GM21529 (cell line): Measurements from ENCODE around the gene VIPAS39.
A peak's percentile ranks its signal among the peaks of the same experiment; 100 is the strongest.

ENCODE experiments used
- ATAC-seq: cut with Tn5 transposase; IDR thresholded peaks from one replicate; pipeline ENCODE4 v1.9.1; 2021; ENCODE audit not compliant: unreplicated experiment

The VIPAS39 gene

DNA sequence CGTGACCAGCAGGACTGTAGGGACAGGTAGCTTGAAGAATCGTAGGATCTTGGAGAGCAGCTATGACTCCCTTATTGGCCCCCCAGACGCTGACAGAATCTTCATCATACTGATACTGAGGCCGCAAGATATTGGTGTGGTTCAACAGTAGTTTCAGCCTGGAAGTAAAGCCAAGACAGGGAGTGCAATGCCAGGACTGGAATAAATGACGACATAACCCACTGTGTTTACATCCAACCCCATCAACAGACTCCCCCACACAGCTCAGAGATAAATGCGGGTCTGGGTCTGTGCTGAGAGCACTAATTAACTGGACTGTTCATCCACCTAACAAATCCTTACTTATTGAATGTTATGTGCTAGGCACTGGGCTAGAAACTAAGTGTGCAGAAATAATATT lies 50.7 kb downstream of the VIPAS39 start:
- ATAC-seq = no peak

DNA sequence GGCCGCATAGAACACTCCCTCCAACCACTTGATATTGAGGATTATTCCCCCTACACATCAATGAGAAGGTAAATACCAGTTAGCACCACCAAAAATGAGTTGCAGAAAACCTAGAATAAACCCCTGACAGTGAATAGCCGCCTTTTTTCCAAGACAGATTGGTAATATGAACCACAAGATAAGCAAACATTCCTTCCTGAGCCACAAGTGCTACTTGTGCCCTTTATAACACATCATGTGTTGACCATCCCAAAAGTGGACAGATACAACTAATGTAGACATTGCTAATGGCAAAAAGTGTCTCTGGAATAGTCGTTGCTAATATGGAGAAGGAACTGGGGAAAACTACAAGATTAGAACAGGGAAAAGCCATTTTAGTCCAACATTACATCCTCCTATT lies 51.3 kb downstream of the VIPAS39 start:
- ATAC-seq = no peak

DNA sequence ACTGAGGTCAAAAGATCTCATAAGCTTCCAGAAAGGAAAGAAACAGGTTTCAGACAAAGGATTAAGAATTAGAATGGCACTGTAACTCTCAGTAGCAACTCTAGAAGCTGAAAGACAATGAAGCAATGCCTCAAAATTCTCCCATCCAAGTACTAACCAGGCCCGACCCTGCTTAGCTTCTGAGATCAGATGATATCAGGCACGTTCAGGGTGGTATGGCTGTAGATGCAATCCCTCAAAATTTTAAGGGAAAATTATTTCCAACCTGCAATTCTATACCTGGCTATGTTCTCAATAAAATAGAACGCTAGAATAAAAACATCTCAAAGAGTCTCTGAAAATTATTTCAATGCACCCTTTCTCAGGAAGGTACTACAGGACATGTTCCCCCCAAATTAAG lies 53.6 kb downstream of the VIPAS39 start:
- ATAC-seq = no peak

DNA sequence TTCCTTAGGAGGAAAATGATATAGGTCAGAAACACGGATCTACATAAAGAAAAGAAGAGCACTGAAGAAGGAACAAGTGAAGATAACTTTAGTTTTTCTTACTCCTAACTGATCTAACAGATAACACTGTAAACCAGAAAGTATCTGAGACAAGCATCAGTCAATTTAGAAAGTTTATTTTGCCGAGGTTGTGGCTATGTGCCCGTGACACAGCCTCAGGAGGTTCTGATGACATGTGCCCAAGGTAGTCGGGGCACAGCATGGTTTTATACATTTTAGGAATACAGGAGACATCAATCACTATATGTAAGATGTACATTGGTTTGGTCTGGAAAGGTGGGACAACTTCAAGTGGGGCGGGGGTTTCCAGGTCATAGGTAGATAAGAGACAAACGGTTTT lies 57.2 kb downstream of the VIPAS39 start:
- ATAC-seq = no peak

DNA sequence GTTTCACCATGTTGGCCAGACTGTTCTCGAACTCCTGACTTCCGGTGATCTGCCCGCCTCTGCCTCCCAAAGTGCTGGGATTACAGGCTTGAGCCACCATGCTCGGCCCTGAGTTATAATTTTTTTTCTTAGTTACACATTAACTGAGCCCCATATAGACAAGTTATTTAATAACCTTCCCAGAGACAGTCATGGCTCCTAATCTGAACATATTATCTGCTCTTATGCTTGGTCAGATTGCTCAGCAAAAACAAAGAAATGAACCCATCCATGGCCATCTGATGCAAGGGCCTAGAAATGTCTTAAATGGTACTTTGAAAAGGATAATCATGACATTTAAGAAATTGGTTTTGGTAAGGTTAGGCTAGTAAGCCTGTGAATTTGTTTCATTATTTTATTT lies 67.2 kb downstream of the VIPAS39 start:
- ATAC-seq = no peak

DNA sequence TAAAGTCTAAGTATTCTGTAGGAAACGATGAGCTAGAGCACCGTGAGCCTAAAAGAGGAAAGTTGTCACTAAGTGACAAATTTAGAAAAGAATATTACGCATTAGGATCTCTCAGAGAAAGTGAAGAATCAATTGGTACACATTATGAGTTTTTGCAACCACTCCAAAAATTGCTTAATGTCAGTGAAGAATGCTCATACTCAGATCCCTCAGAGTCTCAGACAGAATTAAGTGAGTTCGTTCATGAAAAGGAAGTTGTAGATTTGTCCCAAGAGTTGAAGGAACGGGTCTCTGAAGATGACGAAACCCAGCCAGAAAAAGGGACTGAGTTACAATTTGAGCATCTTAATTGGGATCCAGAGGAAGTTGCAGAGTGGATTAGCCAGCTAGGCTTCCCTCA lies 78.7 kb downstream of the VIPAS39 start:
- no peak for ATAC-seq

DNA sequence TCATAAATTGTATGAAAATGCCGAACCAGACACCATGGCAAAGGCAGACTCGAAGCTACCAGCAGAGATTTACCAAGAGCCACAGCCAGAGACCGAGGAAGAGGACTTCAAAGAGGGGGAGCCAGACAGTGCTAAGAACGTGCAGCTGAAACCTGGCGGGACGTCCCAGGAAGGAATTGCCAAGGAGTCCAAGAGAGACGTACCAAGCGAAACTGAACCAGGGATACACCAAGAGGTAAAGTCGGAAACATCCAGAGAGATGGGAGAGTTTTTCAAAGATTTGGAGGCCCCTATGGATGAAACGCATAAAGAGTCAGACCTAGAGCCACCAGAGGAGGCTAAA lies 79.9 kb downstream of the VIPAS39 start:
- peak; percentile 1 for ATAC-seq

DNA sequence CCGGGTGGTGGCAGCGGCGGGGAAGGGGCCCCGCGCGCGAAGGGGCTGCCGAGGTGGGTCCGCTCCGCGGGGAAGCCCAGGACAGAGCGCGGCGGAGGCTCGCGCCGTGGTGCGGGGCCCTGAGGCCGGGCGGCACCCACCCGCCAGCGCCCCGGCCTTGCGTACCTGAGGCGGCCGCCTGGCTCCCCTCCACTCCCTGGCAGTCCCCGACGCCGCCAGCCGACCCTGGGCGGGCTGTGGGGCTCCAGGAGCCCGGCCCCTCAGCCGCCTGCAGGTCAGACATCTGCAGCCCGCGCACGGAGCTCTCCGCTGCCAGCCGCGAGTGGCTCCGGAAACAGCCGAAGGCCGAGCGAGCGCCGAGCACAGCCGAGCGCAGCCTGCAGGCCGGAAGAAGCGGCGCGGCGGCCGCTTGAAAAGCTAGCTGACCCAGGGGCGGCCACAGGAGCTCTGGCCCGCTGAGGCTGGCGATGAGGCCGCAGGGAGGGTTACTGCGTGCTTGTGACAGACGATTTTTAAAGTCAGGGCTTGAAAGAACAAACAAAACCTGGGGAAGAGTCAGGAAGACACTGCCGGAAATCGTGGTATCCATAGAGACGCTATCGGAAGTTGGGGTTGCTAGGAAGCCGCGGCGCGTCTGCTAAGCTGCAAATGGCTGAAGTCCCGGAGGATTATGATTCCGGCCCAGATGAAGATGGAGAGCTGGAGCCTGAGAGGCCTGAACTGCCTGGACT lies 80.5 kb downstream of the VIPAS39 start, which contains the start of the genes SAMD15 and TMED8:
SAMD15 (plus strand) TSS at position 609 of the 731 bp plus-strand sequence; CDS start at position 649, 40 bp downstream.
TMED8 (minus strand) TSS at position 324 of the 731 bp plus-strand sequence; CDS start at position 283, 41 bp downstream.
- peak; percentile 78 for ATAC-seq
